GM15510 (cell line): ENCODE data around the gene SARDH.

ENCODE experiments used
- POLR2A ChIP-seq: IDR thresholded peaks from 3 replicates; pipeline ENCODE4 v1.6.1; 2011; ENCODE audit warnings: borderline replicate concordance; ENCODE audit not compliant: insufficient read length; ENCODE audit errors: extremely low read depth

The SARDH gene

GRCh38 chr9:133733796-133734533, 4.2 kb downstream of the SARDH start:
- no peak for TF ChIP-seq POLR2A

GRCh38 chr9:133733421-133733795, 4.7 kb downstream of the SARDH start:
- no peak for TF ChIP-seq POLR2A

- TF ChIP-seq POLR2A, result no peak
Measured at GRCh38 chr9:133732639-133733408, 5.3 kb downstream of the SARDH start.

GRCh38 chr9:133731876-133732638, 6.1 kb downstream of the SARDH start:
- no peak for TF ChIP-seq POLR2A

GRCh38 chr9:133730994-133731715, 7.0 kb downstream of the SARDH start:
- TF ChIP-seq POLR2A, result no peak

GRCh38 chr9:133729617-133730281, 8.4 kb downstream of the SARDH start:
- no peak for TF ChIP-seq POLR2A

GRCh38 chr9:133728856-133729616, 9.1 kb downstream of the SARDH start:
- TF ChIP-seq POLR2A, result no peak

- no peak for TF ChIP-seq POLR2A
Measured at GRCh38 chr9:133727876-133728441, 10.2 kb downstream of the SARDH start.

- TF ChIP-seq POLR2A, result no peak
Measured at GRCh38 chr9:133727277-133727875, 10.8 kb downstream of the SARDH start.

GRCh38 chr9:133726401-133727276, 11.5 kb downstream of the SARDH start:
- TF ChIP-seq POLR2A, result no peak

GRCh38 chr9:133725886-133726285, 12.3 kb downstream of the SARDH start:
- TF ChIP-seq POLR2A, result no peak
